Liver (tissue), 9 donors: ENCODE measurements around the gene SLC34A3. TPM values are rescaled to one million over a fixed set of nuclear protein-coding genes. Genes with fewer than 3 reads are reported as not detected.

Experiments used
- DNase-seq: peaks from one replicate; pipeline ENCODE4 v3.0.0-alpha.2; 2017; ENCODE audit warnings: low spot score
- H3K27ac ChIP-seq, 2 donors: one replicate each; pipeline ENCODE4 v1.7.0; 2013; ENCODE audit warnings: inconsistent platforms in 2 of 2, low read length in 2 of 2, control low read depth in 1 of 2, low read depth in 1 of 2, mild to moderate bottlenecking in 1 of 2
- H3K27me3 ChIP-seq, 4 donors: one replicate each; pipeline versions ENCODE4 v1.6.1 to v1.7.0; 2013; ENCODE audit warnings: low read length in 3 of 4, inconsistent platforms in 1 of 4, mild to moderate bottlenecking in 1 of 4, moderate library complexity in 1 of 4; ENCODE audit not compliant: control insufficient read depth in 4 of 4, insufficient read depth in 4 of 4
- H3K36me3 ChIP-seq, 4 donors: one replicate each; pipeline versions ENCODE4 v1.6.1 to v1.7.0; 2013; ENCODE audit warnings: low read length in 3 of 4, mild to moderate bottlenecking in 3 of 4, low read depth in 1 of 4, moderate library complexity in 1 of 4; ENCODE audit not compliant: control insufficient read depth in 4 of 4, insufficient read depth in 3 of 4
- H3K4me1 ChIP-seq, 4 donors: one replicate each; pipeline versions ENCODE4 v1.6.1 to v1.7.0; 2013; ENCODE audit warnings: low read length in 3 of 4, mild to moderate bottlenecking in 3 of 4, moderate library complexity in 1 of 4; ENCODE audit not compliant: control insufficient read depth in 4 of 4, insufficient read depth in 4 of 4
- H3K4me3 ChIP-seq, 3 donors: one replicate each; pipeline versions ENCODE4 v1.6.1 to v1.7.0; 2013; ENCODE audit warnings: low read length in 3 of 3, control low read depth in 1 of 3, low read depth in 1 of 3, mild to moderate bottlenecking in 1 of 3
- H3K9ac ChIP-seq, 2 donors: one replicate each; pipeline ENCODE4 v1.7.0; 2013; ENCODE audit warnings: low read length in 2 of 2, mild to moderate bottlenecking in 2 of 2, moderate library complexity in 2 of 2, control low read depth in 1 of 2, low read depth in 1 of 2
- H3K9me3 ChIP-seq, 4 donors: one replicate each; pipeline versions ENCODE4 v1.6.1 to v1.7.0; 2013; ENCODE audit warnings: low read length in 3 of 4; ENCODE audit not compliant: control insufficient read depth in 4 of 4
- ATF3 ChIP-seq: IDR thresholded peaks from 2 replicates; pipeline ENCODE4 v1.6.1; 2016; ENCODE audit warnings: antibody characterized with exemption
- EGR1 ChIP-seq, 2 donors: IDR thresholded peaks; 2 replicates each; pipeline ENCODE4 v1.6.1; 2016 to 2018; ENCODE audit warnings: antibody characterized with exemption in 2 of 2, low read depth in 2 of 2
- FOXA1 ChIP-seq: IDR thresholded peaks from 2 replicates; pipeline ENCODE4 v1.6.1; 2016; ENCODE audit warnings: antibody characterized with exemption
- FOXA2 ChIP-seq: IDR thresholded peaks from 2 replicates; pipeline ENCODE4 v1.6.1; 2016; ENCODE audit warnings: antibody characterized with exemption
- GABPA ChIP-seq, 2 donors: IDR thresholded peaks in 1 of 2; conservative IDR thresholded peaks in 1 of 2; 2 replicates each; pipeline ENCODE4 v1.6.1; 2016; ENCODE audit warnings: antibody characterized with exemption in 2 of 2, mild to moderate bottlenecking in 1 of 2, moderate library complexity in 1 of 2
- HNF4A ChIP-seq, 2 donors: conservative IDR thresholded peaks; 2 replicates each; pipeline ENCODE4 v1.6.1; 2016; ENCODE audit warnings: antibody characterized with exemption in 2 of 2, mild to moderate bottlenecking in 2 of 2
- HNF4G ChIP-seq: IDR thresholded peaks from 2 replicates; pipeline ENCODE4 v1.6.1; 2016; ENCODE audit warnings: antibody characterized with exemption
- JUND ChIP-seq, 2 donors: IDR thresholded peaks; 2 replicates each; pipeline ENCODE4 v1.6.1; 2016; ENCODE audit warnings: antibody characterized with exemption in 2 of 2
- NR2F2 ChIP-seq: IDR thresholded peaks from 2 replicates; pipeline ENCODE4 v1.6.1; 2016; ENCODE audit warnings: antibody characterized with exemption
- RAD21 ChIP-seq, 2 donors: IDR thresholded peaks; 2 replicates each; pipeline ENCODE4 v1.6.1; 2016; ENCODE audit warnings: antibody characterized with exemption in 2 of 2, mild to moderate bottlenecking in 2 of 2
- RXRA ChIP-seq, 2 donors: IDR thresholded peaks; 2 replicates each; pipeline ENCODE4 v1.6.1; 2017 to 2018; ENCODE audit warnings: antibody characterized with exemption in 2 of 2, mild to moderate bottlenecking in 1 of 2
- SP1 ChIP-seq: IDR thresholded peaks from 2 replicates; pipeline ENCODE4 v1.6.1; 2018; ENCODE audit warnings: antibody characterized with exemption, mild to moderate bottlenecking
- TAF1 ChIP-seq: conservative IDR thresholded peaks from 2 replicates; pipeline ENCODE4 v1.6.1; 2016; ENCODE audit warnings: antibody characterized with exemption, mild to moderate bottlenecking
- WGBS: extraction: QIAGEN DNeasy Blood & Tissue Kit; methylation state at CpG from one replicate; pipeline ENCODE4 v1.1.7; 2013; 5-methylcytosine and 5-hydroxymethylcytosine counted together
- polyA plus RNA-seq, 2 donors: library from polyadenylated mRNA; stranded (reverse) in 1 of 2; unstranded in 1 of 2; fragments of 200-250 nt in 1 of 2; fragments of >200 nt in 1 of 2; fragmentation: Nextera tagmentation in 1 of 2; extraction: Ambion mirVana in 1 of 2; gene quantifications; one replicate each; pipeline versions ENCODE4 v1.2.1 to v1.2.3, GENCODE V29; 2013 to 2015
- total RNA-seq, 2 donors: library from RNA; depleted of rRNA; stranded (reverse); fragments of >200 nt; gene quantifications; one replicate each; pipeline ENCODE4 v1.2.3, GENCODE V29; 2014
- TF ChIP-seq, protein P1 (sequence below): IDR thresholded peaks from 2 replicates; pipeline ENCODE4 v1.6.1; 2016; ENCODE audit warnings: antibody characterized with exemption
- TF ChIP-seq, protein P2 (sequence below): IDR thresholded peaks from 2 replicates; pipeline ENCODE4 v1.6.1; 2016; ENCODE audit warnings: antibody characterized with exemption, mild to moderate bottlenecking
- TF ChIP-seq, protein P3 (sequence below): fragments of 150-350 bp; IDR thresholded peaks from 2 replicates; pipeline ENCODE4 v1.5.1; 2017; ENCODE audit warnings: improper control_type of control experiment, low read depth, low read length; ENCODE audit not compliant: missing input control
- TF ChIP-seq, protein P4 (sequence below): IDR thresholded peaks from 2 replicates; pipeline ENCODE4 v1.6.1; 2016; ENCODE audit warnings: antibody characterized with exemption
- donor health status: healthy.
- donor health status: healthy.
- donor health status: healthy.
- donor health status: healthy.
- donor health status: healthy.

Gene SLC34A3
- total and polyA plus RNA-seq, 4 donors, result not detected

- WGBS, result 90% methylated on average over 25 of the region's 25 CpGs
- Histone ChIP-seq H3K36me3 (peaks cover 0 to 11% (median 5%) of the 10 kb centered on the region in 4 donors), H3K27me3 (no peaks in the 10 kb centered on the region), H3K9me3 (no peaks in the 10 kb centered on the region), H3K4me1 (peaks cover 2 to 26% (median 16%) of the 10 kb centered on the region in 4 donors), H3K27ac (no peak overlapping the region), H3K4me3 (no peak overlapping the region), H3K9ac (no peak overlapping the region)
- DNase-seq, result no peak
- TF ChIP-seq, protein P1, sequence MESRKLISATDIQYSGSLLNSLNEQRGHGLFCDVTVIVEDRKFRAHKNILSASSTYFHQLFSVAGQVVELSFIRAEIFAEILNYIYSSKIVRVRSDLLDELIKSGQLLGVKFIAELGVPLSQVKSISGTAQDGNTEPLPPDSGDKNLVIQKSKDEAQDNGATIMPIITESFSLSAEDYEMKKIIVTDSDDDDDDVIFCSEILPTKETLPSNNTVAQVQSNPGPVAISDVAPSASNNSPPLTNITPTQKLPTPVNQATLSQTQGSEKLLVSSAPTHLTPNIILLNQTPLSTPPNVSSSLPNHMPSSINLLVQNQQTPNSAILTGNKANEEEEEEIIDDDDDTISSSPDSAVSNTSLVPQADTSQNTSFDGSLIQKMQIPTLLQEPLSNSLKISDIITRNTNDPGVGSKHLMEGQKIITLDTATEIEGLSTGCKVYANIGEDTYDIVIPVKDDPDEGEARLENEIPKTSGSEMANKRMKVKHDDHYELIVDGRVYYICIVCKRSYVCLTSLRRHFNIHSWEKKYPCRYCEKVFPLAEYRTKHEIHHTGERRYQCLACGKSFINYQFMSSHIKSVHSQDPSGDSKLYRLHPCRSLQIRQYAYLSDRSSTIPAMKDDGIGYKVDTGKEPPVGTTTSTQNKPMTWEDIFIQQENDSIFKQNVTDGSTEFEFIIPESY, result no peak
- no peak for TF ChIP-seq EGR1 (IDR thresholded peaks at IDR 0.05; ENCODE audit: low read depth in 2 of 2)
- TF ChIP-seq RXRA (IDR thresholded peaks at IDR 0.05), result no peak
- no peak for TF ChIP-seq RAD21 (IDR thresholded peaks at IDR 0.05)
- TF ChIP-seq NR2F2, result no peak
- TF ChIP-seq FOXA1, result no peak
- no peak for TF ChIP-seq JUND (IDR thresholded peaks at IDR 0.05)
- TF ChIP-seq, protein P2, sequence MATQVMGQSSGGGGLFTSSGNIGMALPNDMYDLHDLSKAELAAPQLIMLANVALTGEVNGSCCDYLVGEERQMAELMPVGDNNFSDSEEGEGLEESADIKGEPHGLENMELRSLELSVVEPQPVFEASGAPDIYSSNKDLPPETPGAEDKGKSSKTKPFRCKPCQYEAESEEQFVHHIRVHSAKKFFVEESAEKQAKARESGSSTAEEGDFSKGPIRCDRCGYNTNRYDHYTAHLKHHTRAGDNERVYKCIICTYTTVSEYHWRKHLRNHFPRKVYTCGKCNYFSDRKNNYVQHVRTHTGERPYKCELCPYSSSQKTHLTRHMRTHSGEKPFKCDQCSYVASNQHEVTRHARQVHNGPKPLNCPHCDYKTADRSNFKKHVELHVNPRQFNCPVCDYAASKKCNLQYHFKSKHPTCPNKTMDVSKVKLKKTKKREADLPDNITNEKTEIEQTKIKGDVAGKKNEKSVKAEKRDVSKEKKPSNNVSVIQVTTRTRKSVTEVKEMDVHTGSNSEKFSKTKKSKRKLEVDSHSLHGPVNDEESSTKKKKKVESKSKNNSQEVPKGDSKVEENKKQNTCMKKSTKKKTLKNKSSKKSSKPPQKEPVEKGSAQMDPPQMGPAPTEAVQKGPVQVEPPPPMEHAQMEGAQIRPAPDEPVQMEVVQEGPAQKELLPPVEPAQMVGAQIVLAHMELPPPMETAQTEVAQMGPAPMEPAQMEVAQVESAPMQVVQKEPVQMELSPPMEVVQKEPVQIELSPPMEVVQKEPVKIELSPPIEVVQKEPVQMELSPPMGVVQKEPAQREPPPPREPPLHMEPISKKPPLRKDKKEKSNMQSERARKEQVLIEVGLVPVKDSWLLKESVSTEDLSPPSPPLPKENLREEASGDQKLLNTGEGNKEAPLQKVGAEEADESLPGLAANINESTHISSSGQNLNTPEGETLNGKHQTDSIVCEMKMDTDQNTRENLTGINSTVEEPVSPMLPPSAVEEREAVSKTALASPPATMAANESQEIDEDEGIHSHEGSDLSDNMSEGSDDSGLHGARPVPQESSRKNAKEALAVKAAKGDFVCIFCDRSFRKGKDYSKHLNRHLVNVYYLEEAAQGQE, result no peak
- TF ChIP-seq GABPA (IDR thresholded peaks at IDR 0.05 in 1 of 2, conservative IDR thresholded peaks at IDR 0.05 in 1 of 2), result no peak
- TF ChIP-seq, protein P3, sequence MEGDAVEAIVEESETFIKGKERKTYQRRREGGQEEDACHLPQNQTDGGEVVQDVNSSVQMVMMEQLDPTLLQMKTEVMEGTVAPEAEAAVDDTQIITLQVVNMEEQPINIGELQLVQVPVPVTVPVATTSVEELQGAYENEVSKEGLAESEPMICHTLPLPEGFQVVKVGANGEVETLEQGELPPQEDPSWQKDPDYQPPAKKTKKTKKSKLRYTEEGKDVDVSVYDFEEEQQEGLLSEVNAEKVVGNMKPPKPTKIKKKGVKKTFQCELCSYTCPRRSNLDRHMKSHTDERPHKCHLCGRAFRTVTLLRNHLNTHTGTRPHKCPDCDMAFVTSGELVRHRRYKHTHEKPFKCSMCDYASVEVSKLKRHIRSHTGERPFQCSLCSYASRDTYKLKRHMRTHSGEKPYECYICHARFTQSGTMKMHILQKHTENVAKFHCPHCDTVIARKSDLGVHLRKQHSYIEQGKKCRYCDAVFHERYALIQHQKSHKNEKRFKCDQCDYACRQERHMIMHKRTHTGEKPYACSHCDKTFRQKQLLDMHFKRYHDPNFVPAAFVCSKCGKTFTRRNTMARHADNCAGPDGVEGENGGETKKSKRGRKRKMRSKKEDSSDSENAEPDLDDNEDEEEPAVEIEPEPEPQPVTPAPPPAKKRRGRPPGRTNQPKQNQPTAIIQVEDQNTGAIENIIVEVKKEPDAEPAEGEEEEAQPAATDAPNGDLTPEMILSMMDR, result no peak
Observed at GRCh38 chr9:137245450-137246421, 15.0 kb downstream of the SLC34A3 start.

DNA sequence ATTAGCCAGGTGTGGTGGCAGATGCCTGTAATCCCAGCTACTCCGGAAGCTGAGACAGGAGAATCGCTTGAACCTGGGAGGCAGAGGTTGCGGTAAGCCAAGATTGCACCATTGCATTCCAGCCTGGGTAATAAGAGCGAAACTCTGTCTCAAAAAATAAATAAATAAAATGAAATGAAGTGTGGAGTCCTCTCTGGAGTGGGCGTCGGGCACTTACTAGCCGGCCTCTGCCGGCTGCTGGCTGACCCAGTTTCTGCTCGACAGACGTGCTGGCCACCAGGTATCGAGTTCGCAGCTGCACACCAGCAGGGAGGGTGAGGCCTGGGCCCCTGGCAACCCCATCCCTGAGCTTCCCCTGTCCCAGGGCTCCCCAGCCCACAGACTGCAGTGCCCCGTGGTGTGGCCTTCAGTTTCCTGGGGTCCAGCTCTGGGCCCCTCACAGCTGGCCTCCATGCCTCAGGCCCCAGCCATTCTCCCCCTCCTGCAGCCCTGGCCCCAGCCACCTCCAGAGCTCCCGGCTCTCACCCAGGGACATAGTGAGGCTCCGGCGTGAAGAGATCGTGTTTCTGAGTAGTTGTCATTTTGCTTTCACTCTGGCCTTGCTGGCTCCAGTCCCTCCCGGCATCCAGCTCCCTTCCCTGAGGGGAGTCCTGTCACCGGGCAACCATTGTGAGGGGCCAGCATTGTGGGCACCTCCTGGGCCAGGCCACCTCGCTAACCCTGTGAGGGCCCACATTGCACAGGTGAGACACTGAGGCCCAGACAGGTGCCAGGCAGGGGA is 16.6 kb downstream of the SLC34A3 start:
- Histone ChIP-seq H3K27ac (no peak overlapping the region), H3K36me3 (peaks cover 0 to 11% (median 5%) of the 10 kb centered on the region in 4 donors), H3K9ac (peak overlapping the region in 1 of 2 donors; percentile 53), H3K4me3 (no peak overlapping the region), H3K9me3 (no peaks in the 10 kb centered on the region), H3K27me3 (no peaks in the 10 kb centered on the region), H3K4me1 (peaks cover 2 to 21% (median 11%) of the 10 kb centered on the region in 4 donors)
- DNase-seq, result no peak
- TF ChIP-seq HNF4A (conservative IDR thresholded peaks at IDR 0.05), result no peak
- TF ChIP-seq, protein P2, result no peak
- no peak for TF ChIP-seq GABPA (IDR thresholded peaks at IDR 0.05 in 1 of 2, conservative IDR thresholded peaks at IDR 0.05 in 1 of 2)
- no peak for TF ChIP-seq HNF4G
- TF ChIP-seq RXRA (IDR thresholded peaks at IDR 0.05), result no peak
- TF ChIP-seq RAD21 (IDR thresholded peaks at IDR 0.05), result no peak
- TF ChIP-seq TAF1, result no peak
- TF ChIP-seq SP1, result no peak
- TF ChIP-seq, protein P4, sequence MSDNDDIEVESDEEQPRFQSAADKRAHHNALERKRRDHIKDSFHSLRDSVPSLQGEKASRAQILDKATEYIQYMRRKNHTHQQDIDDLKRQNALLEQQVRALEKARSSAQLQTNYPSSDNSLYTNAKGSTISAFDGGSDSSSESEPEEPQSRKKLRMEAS, result no peak
- TF ChIP-seq NR2F2, result no peak
- TF ChIP-seq JUND (IDR thresholded peaks at IDR 0.05), result no peak
- TF ChIP-seq FOXA2, result no peak
- TF ChIP-seq ATF3, result no peak
- 61% methylated on average over 20 of the region's 20 CpGs for WGBS
